ENCODE data around the gene TTC24.

- TF ChIP-seq CTCF (IDR thresholded peaks at IDR 0.05), result no peak
- TF ChIP-seq EP300 (IDR thresholded peaks at IDR 0.05; ENCODE audit: low read depth), result no peak
Measured at GRCh38 chr1:156544592-156545102, 34.9 kb upstream of the TTC24 start.
